ENCODE measurements around the gene SLC35B4. TPM values are rescaled to one million over a fixed set of nuclear protein-coding genes. Genes with fewer than 3 reads are reported as not detected.

The SLC35B4 gene
- total RNA-seq, 1 donor from 2014 or later, result 22.0 TPM

- TF ChIP-seq CTCF (IDR thresholded peaks at IDR 0.05), result no peak
- H3K4me3 Mint-ChIP-seq, result no peak overlapping the region
- H3K4me1 Mint-ChIP-seq, result no peaks in the 10 kb centered on the region
- no peak for ATAC-seq (ENCODE audit: low read depth)
- no peak for DNase-seq
- ChIA-PET CTCF (no interaction called here), POLR2A (no interaction called here)
- no peaks in the 10 kb centered on the region for H3K36me3 Mint-ChIP-seq (ENCODE audit: low read depth)
- peaks cover 14% of the 10 kb centered on the region for H3K27me3 Mint-ChIP-seq
- H3K27ac Mint-ChIP-seq, result no peak overlapping the region
- intact Hi-C loops (cut with micrococcal nuclease), result loop anchor here (1.0 kb wide), 1 partner anchor 188 kb away; no protein-coding TSS in a partner anchor
- H3K9me3 Mint-ChIP-seq, result peaks cover 3% of the 10 kb centered on the region
Measured at GRCh38 chr7:134328900-134329299, 12.2 kb upstream of the SLC35B4 start.

DNA sequence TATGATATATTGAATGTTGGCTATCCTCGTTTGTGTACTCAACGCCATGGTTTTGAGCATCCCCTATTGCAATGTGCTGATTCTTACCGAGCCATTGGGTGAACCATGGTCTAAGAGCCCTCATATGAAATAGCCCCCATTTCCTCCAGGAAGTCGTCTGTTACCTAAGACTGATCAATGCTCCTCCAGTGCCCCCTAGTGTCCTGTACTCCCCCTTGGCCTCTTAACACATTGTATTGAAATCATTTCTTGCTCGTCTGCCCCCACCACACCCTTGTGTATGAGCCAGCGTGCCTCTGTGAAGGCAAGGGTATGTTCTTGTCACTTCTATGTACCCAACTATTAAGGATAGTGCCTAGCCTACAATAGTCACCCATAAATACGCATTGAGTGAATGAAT lies 11.2 kb upstream of the SLC35B4 start:
- peaks cover 10% of the 10 kb centered on the region for H3K27me3 Mint-ChIP-seq
- intact Hi-C loops (cut with micrococcal nuclease), result loop anchor here (1.0 kb wide), 1 partner anchor 187 kb away; no protein-coding TSS in a partner anchor
- H3K9me3 Mint-ChIP-seq, result peaks cover 3% of the 10 kb centered on the region
- H3K4me3 Mint-ChIP-seq, result no peak overlapping the region
- CTCF ChIA-PET, result no interaction called here
- H3K27ac Mint-ChIP-seq, result no peak overlapping the region
- DNase-seq, result peak; percentile 17
- POLR2A ChIA-PET, result no interaction called here
- no peaks in the 10 kb centered on the region for H3K4me1 Mint-ChIP-seq
- TF ChIP-seq CTCF (IDR thresholded peaks at IDR 0.05), result no peak
- ATAC-seq (ENCODE audit: low read depth), result peak; percentile 85
- no peaks in the 10 kb centered on the region for H3K36me3 Mint-ChIP-seq (ENCODE audit: low read depth)

- ATAC-seq (ENCODE audit: low read depth), result no peak
- Mint-ChIP-seq H3K4me1 (no peaks in the 10 kb centered on the region), H3K36me3 (ENCODE audit: low read depth) (no peaks in the 10 kb centered on the region), H3K9me3 (peaks cover 3% of the 10 kb centered on the region), H3K4me3 (no peak overlapping the region), H3K27me3 (peaks cover 9% of the 10 kb centered on the region), H3K27ac (no peak overlapping the region)
- intact Hi-C loops (cut with micrococcal nuclease), result no loop called here
- no peak for DNase-seq
- no peak for TF ChIP-seq CTCF (IDR thresholded peaks at IDR 0.05)
- ChIA-PET POLR2A (no interaction called here), CTCF (no interaction called here)
Measured at GRCh38 chr7:134324107-134324506, 7.4 kb upstream of the SLC35B4 start.

- Mint-ChIP-seq H3K27me3 (peaks cover 9% of the 10 kb centered on the region), H3K27ac (no peak overlapping the region), H3K4me3 (no peak overlapping the region), H3K4me1 (peaks cover 13% of the 10 kb centered on the region), H3K9me3 (peaks cover 3% of the 10 kb centered on the region), H3K36me3 (ENCODE audit: low read depth) (peaks cover 2% of the 10 kb centered on the region)
- CTCF ChIA-PET, result no interaction called here
- DNase-seq (no peak), ATAC-seq (ENCODE audit: low read depth) (no peak)
- POLR2A ChIA-PET, result no interaction called here
- intact Hi-C loops (cut with micrococcal nuclease), result no loop called here
- TF ChIP-seq CTCF (IDR thresholded peaks at IDR 0.05), result no peak
Measured at GRCh38 chr7:134320201-134320600, 3.5 kb upstream of the SLC35B4 start.

DNA sequence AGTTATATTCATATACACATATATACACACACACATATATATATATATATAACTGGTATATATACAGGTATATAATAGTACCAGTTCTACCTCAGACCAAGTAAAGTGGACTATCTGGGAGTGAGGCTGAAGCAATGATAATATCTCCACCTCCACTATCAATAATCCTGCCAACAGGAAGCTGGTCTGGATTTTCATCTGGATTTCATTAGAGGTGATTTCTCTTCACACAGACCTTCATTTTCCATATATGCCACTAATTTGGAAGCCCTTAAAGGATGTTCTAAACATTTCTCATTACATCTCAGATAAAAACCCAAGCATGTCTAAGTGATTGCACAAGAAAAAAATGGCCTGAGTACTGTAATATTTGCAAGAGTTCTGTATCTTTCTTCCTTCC lies 1.7 kb upstream of the SLC35B4 start:
- ChIA-PET CTCF (no interaction called here), POLR2A (no interaction called here)
- peaks cover 14% of the 10 kb centered on the region for H3K4me1 Mint-ChIP-seq
- intact Hi-C loops (cut with micrococcal nuclease), result loop anchor here (5.0 kb wide), 1 partner anchor 1239 kb away; the partner anchor contains the start of gene NUP205
- peaks cover 9% of the 10 kb centered on the region for H3K27me3 Mint-ChIP-seq
- TF ChIP-seq CTCF (IDR thresholded peaks at IDR 0.05), result no peak
- H3K9me3 Mint-ChIP-seq, result no peaks in the 10 kb centered on the region
- DNase-seq (no peak), ATAC-seq (ENCODE audit: low read depth) (no peak)
- no peak overlapping the region for H3K27ac Mint-ChIP-seq
- H3K4me3 Mint-ChIP-seq, result no peak overlapping the region
- H3K36me3 Mint-ChIP-seq (ENCODE audit: low read depth), result peaks cover 2% of the 10 kb centered on the region

Data from activated B cell treated with CpG ODN at 0.5 μM for 24 hours (primary cell).